Stimulated activated CD4-positive, alpha-beta T cell treated with anti-CD3 and anti-CD28 coated beads, Interleukin-1b, Interleukin-23, amount 100 ng/mL, for 48 hours (primary cell): ENCODE data around the gene CENPO.
"Not testable (repeated sequence)": the region's sequence is repeated elsewhere in the genome, so short reads cannot be mapped to it uniquely, and the experiment has no call there.

Experiments used
- DNase-seq: peaks from one replicate; pipeline ENCODE4 v3.0.0-alpha.2; 2020

Gene CENPO

GRCh38 chr2:24824966-24825882 is 32.0 kb downstream of the CENPO start:
- DNase-seq: peak; percentile 35

GRCh38 chr2:24825883-24826772 is 32.9 kb downstream of the CENPO start:
- no peak for DNase-seq

- no peak for DNase-seq
Measured at GRCh38 chr2:24826773-24827145, 33.5 kb downstream of the CENPO start.

- peak; percentile 71 for DNase-seq
Measured at GRCh38 chr2:24827321-24828237, 34.4 kb downstream of the CENPO start.

- no peak for DNase-seq
Measured at GRCh38 chr2:24828238-24828996, 35.2 kb downstream of the CENPO start.

GRCh38 chr2:24830351-24830750 is 37.1 kb downstream of the CENPO start:
- no peak for DNase-seq

- DNase-seq: no peak
Measured at GRCh38 chr2:24830786-24831185, 37.6 kb downstream of the CENPO start.

GRCh38 chr2:24831221-24832072 is 38.2 kb downstream of the CENPO start:
- DNase-seq: no peak

GRCh38 chr2:24832073-24832461 is 38.8 kb downstream of the CENPO start:
- DNase-seq: no peak

- DNase-seq: no peak
Measured at GRCh38 chr2:24832521-24832920, 39.3 kb downstream of the CENPO start.

- DNase-seq: no peak
Measured at GRCh38 chr2:24832931-24833701, 39.9 kb downstream of the CENPO start.

- no peak for DNase-seq
Measured at GRCh38 chr2:24833821-24834732, 40.9 kb downstream of the CENPO start.

GRCh38 chr2:24834733-24835395 is 41.6 kb downstream of the CENPO start:
- DNase-seq: no peak

- not testable (repeated sequence) for DNase-seq
Measured at GRCh38 chr2:24835411-24835810, 42.2 kb downstream of the CENPO start.

GRCh38 chr2:24836206-24836605 is 43.0 kb downstream of the CENPO start:
- DNase-seq: no peak

GRCh38 chr2:24836706-24837105 is 43.5 kb downstream of the CENPO start:
- no peak for DNase-seq

- DNase-seq: no peak
Measured at GRCh38 chr2:24837996-24838513, 44.8 kb downstream of the CENPO start.

- DNase-seq: no peak
Measured at GRCh38 chr2:24838541-24838940, 45.3 kb downstream of the CENPO start.
